Stimulated activated naive CD8-positive, alpha-beta T cell treated with anti-CD3 and anti-CD28 coated beads, Interleukin-15, Interleukin-2, amounts not matched to agents 100 ng/mL and 50 ng/mL, for 24 hours (primary cell): ENCODE measurements around the gene SPTLC3.

Source experiments
- H3K27ac Mint-ChIP-seq: one replicate; pipeline ENCODE4 v1.8.0; 2021; ENCODE audit warnings: mild to moderate bottlenecking, mixed read lengths
- H3K27me3 Mint-ChIP-seq: one replicate; pipeline ENCODE4 v1.8.0; 2021; ENCODE audit warnings: mixed read lengths
- H3K36me3 Mint-ChIP-seq: one replicate; pipeline ENCODE4 v1.8.0; 2021; ENCODE audit warnings: low read depth, mixed read lengths
- H3K4me1 Mint-ChIP-seq: one replicate; pipeline ENCODE4 v1.8.0; 2021; ENCODE audit warnings: low read depth, mixed read lengths
- H3K4me3 Mint-ChIP-seq: one replicate; pipeline ENCODE4 v1.8.0; 2021; ENCODE audit warnings: mild to moderate bottlenecking, mixed read lengths
- H3K9me3 Mint-ChIP-seq: one replicate; pipeline ENCODE4 v1.8.0; 2021; ENCODE audit warnings: mixed read lengths

The SPTLC3 gene

DNA sequence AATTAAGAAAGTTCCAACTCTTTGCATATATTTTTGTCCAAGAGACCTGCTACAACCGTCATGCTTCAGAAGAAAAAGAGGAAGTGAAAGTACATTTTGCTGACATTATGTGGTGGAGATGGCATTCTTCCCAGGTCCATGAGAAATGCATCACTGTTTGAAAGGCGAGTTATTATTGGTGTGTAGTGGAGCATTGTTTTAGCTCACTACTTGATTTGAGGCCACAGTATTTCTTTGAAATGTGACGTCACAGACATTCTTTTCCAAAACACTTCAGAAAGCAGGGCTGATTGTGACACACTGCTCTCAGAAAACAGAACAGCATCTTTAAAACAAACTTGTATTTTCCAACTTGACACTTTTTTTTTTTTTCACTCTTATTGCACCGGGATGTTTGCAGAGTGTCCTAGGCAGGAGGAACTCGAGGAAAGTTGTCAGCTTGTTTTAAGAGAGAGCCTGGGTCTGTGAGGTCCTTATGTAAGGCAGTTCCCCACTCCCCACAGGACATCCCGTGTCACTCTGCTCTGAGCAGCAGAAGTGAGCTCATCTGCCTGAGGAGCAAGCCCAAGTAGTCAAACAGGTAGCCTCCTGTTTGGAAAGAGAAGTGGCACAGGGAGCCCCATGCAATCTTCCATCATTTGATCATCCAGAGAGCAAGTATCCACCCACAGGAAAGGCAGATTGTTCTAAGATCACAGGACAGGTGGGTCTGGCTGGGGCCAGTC lies 1.1 kb downstream of the SPTLC3 start:
- H3K27ac Mint-ChIP-seq: peak overlapping the region; percentile 51
- H3K4me1 Mint-ChIP-seq: peaks cover 30% of the 10 kb centered on the region
- no peaks in the 10 kb centered on the region for H3K9me3 Mint-ChIP-seq
- peaks cover 3% of the 10 kb centered on the region for H3K27me3 Mint-ChIP-seq
- H3K4me3 Mint-ChIP-seq: peak overlapping the region; percentile 64
- H3K36me3 Mint-ChIP-seq: no peaks in the 10 kb centered on the region

DNA sequence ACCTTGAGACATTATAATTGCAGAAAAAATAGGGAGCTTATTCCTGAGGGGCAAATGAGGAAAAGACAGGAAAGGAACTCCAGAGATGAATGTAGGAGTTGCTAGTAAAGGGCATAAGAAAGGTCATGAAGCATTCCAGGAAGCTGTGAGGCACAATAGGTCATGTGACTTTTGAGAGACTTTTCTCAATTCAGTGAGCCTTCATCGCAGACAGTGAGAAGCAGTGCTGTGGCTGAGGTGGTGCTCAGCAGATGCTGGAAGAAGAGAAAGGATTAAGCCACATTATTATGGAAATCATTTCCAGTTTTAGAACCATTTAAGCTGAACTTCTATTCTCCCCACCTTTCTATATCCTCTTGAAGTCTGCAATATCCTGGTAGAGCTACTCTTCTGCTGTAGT lies 4.1 kb downstream of the SPTLC3 start:
- peaks cover 29% of the 10 kb centered on the region for H3K4me1 Mint-ChIP-seq
- no peak overlapping the region for H3K4me3 Mint-ChIP-seq
- H3K27me3 Mint-ChIP-seq: no peaks in the 10 kb centered on the region
- no peaks in the 10 kb centered on the region for H3K36me3 Mint-ChIP-seq
- H3K9me3 Mint-ChIP-seq: no peaks in the 10 kb centered on the region
- H3K27ac Mint-ChIP-seq: no peak overlapping the region

DNA sequence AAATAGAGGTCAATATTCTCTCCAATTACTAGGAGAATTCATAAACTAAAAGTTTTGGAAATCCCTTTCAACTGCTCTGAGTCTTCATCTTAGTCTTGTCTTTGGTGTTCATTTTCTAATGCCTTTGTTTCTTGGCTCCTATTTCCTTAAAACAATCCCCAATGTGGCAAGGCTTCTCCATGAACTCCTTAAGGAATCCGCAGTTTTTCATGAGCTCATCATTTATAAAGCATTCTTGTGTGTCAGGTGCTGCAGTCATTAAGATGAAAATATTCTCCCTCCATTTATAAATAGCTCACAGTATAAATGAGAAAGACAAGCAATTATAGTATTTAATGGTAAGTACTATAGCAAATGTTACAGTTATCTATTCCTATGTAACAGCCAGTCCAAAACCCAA lies 4.6 kb downstream of the SPTLC3 start:
- Mint-ChIP-seq H3K4me1 (peaks cover 23% of the 10 kb centered on the region), H3K4me3 (no peak overlapping the region), H3K27ac (no peak overlapping the region), H3K9me3 (no peaks in the 10 kb centered on the region), H3K27me3 (no peaks in the 10 kb centered on the region), H3K36me3 (no peaks in the 10 kb centered on the region)

DNA sequence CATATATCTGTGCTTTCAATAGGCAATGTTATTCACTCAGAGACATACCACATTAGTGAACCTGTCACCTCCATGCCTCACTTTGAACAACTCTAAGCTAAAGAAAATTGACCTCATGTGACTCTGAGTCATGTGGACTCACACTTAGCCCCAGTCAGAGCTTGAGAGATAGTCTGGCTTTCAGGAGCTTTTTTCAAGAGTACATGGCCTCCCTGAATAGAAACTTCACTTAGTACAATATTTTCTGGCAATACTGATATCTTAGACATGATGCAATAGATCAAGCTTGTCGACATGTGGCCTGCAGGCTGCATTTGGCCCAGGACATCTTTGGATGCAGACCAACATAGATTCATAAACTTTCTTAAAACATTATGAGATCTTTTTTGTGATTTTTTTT lies 8.5 kb downstream of the SPTLC3 start:
- H3K9me3 Mint-ChIP-seq: peaks cover 16% of the 10 kb centered on the region
- no peak overlapping the region for H3K27ac Mint-ChIP-seq
- no peaks in the 10 kb centered on the region for H3K36me3 Mint-ChIP-seq
- no peaks in the 10 kb centered on the region for H3K27me3 Mint-ChIP-seq
- no peak overlapping the region for H3K4me3 Mint-ChIP-seq
- no peaks in the 10 kb centered on the region for H3K4me1 Mint-ChIP-seq

DNA sequence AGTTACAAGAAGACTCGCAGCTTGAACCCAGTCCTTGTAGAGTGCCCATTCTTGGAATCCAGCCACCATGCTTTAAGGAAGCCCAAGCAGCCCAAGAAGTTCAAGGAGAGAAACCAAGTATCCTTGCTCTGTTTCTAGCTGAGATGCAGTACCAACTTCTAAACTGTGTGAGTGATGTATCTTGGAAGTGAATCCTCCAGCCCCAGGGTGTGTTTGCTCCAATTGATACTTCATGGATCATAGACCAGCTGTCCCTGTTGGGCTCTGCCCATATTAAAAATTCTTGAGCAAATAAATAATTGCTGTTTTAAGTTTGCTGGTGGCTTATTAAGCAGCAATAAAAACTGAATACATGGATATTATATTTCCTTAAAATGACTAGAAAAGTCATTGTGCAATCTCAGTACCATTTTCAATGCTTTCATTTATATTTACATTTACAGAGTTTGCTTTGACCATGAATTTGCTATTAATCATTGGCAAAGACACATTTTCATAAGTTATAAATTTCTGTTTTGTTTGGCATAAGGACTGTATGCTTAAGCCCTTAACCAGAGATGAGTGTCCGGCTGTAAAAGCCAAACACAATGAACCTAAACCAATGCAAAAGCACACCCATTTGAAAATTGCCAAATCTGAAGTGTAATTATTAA lies 9.2 kb downstream of the SPTLC3 start:
- peaks cover 20% of the 10 kb centered on the region for H3K9me3 Mint-ChIP-seq
- H3K4me3 Mint-ChIP-seq: no peak overlapping the region
- no peaks in the 10 kb centered on the region for H3K27me3 Mint-ChIP-seq
- no peak overlapping the region for H3K27ac Mint-ChIP-seq
- no peaks in the 10 kb centered on the region for H3K4me1 Mint-ChIP-seq
- no peaks in the 10 kb centered on the region for H3K36me3 Mint-ChIP-seq

DNA sequence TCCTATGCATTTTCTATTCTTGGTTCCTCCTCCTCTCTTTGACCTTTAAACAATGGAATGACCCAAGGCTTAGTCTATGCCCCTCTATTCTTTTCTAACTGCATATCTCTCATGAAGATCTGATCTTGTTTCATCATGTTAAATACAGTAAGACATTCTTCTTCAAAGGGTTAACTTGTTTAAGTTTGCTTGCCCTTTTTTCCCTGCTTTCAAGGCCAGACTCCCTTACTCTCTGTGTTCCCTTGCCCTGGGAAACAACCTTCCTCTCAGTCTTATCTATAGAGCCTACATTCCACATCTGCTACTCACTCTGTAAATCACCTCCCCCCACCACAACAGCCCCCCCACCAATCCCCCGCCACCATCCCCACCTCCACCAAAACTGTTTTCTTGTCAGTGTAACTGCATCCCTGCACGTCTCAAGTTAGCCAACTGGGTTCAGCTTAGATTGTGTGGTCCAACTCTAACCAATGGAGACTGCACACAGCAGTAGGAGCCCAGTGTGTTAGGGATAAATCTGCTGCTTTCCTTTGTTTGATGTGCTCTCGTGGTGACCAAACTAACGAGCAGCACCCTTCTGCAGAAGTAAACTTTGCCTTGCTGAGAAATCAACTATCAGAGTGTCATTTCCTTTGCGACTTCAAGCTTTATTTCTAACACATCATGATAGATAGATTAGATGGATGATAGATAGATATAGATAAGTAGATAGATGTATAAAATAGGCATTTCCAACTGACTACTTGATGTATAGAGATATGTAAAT lies 12.6 kb downstream of the SPTLC3 start:
- no peaks in the 10 kb centered on the region for H3K36me3 Mint-ChIP-seq
- H3K9me3 Mint-ChIP-seq: peaks cover 22% of the 10 kb centered on the region
- H3K27me3 Mint-ChIP-seq: no peaks in the 10 kb centered on the region
- no peak overlapping the region for H3K4me3 Mint-ChIP-seq
- no peak overlapping the region for H3K27ac Mint-ChIP-seq
- H3K4me1 Mint-ChIP-seq: no peaks in the 10 kb centered on the region

DNA sequence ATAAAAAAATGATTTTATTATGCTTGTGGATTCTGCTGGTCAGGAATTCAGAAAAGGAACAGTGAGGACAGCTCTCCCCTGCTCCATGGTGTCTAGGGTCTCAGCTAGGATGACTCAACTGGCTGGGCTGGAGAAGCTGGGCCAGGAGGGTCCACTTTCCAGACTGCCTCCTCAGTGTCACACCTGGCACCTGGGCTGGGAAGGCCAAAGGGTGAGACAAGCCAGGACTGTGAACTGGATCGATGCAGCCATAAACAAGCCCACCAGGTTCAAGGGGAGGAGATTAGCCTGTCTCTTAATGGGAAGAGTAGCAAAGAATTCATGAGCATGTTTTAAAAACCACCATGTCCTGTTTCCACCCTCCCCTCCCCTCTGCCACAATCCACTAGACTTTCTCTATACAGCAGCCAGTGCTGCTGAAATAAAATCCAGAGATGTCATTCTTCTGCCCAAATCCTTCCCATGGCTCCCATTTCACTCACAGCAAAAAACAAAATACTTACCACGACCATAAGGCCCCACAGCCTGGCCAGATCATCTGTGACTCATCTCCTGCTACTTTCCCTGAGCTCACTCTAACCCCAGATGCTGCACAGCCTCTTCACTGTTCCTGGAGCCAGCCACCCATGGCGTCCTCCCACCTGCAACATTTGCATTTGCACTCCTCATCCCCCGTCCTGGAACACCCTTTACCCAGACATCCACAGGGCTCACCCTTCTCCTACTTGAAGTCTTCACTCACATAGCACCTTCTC lies 13.8 kb downstream of the SPTLC3 start:
- H3K4me3 Mint-ChIP-seq: no peak overlapping the region

DNA sequence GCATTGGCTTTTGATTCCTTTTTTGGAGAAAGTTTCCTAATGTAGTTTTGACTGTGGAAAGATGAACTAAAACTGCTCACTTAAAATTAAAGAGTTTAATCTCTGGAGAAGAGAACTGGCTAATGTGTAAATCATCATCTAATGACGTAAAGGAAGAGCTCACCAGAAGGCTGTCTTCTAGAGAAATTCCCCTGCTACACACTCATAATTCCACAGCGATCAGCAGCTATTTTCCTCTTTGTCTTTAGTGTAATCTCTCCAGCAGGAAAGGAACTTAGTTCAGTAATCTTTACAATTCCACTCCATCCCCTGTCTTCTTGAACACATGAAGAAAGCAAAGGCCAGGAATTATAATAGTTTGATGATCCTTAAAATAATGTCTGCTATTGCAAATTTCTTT lies 15.8 kb downstream of the SPTLC3 start:
- Mint-ChIP-seq H3K9me3 (peaks cover 19% of the 10 kb centered on the region), H3K4me1 (no peaks in the 10 kb centered on the region), H3K27ac (no peak overlapping the region), H3K36me3 (no peaks in the 10 kb centered on the region), H3K4me3 (no peak overlapping the region), H3K27me3 (no peaks in the 10 kb centered on the region)

More for the DNA sequence above, 13.8 kb downstream of the SPTLC3 start:
- Mint-ChIP-seq H3K4me1 (no peaks in the 10 kb centered on the region), H3K27me3 (no peaks in the 10 kb centered on the region), H3K27ac (no peak overlapping the region), H3K9me3 (peaks cover 22% of the 10 kb centered on the region), H3K36me3 (no peaks in the 10 kb centered on the region)

DNA sequence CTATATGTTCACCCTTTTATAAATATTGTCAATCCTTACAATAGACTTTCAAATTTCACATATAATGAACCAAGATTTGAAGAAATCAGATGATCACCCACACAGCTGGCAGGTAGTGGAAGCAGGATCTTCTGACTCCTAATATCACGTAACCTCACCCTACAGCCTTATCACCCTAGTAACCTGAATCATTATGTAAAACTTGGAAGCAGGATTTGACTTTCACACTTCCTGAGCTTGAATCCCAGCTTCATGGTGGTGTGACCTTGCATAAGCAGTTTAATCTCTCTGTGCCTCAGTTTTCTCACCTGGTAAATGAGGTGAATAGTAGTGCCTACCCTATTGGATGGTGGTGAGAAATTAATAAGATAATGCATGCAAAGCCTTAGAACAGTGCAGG lies 16.4 kb downstream of the SPTLC3 start:
- no peaks in the 10 kb centered on the region for H3K4me1 Mint-ChIP-seq
- no peak overlapping the region for H3K4me3 Mint-ChIP-seq
- no peak overlapping the region for H3K27ac Mint-ChIP-seq
- H3K27me3 Mint-ChIP-seq: no peaks in the 10 kb centered on the region
- no peaks in the 10 kb centered on the region for H3K36me3 Mint-ChIP-seq
- peaks cover 19% of the 10 kb centered on the region for H3K9me3 Mint-ChIP-seq

DNA sequence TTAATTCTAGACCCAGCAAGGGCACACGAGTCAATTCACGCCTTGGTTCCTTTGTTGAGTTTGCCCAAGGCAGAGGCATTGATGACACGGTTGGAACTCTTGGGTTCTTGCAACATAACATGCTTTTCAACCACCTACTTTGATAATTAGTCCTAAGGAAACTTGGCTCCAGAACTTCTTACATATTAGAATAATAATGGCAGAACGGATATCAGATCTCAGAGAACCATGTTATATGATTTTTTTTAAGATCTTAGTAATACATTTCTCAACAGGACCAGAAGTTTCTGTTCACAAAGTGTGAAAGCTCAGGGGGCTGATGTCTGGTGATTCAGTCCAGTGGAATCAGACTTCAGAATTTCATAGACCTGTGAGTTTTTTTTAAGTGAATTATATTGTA lies 19.2 kb downstream of the SPTLC3 start:
- Mint-ChIP-seq H3K9me3 (peaks cover 3% of the 10 kb centered on the region), H3K4me3 (no peak overlapping the region), H3K4me1 (no peaks in the 10 kb centered on the region), H3K27me3 (no peaks in the 10 kb centered on the region), H3K27ac (no peak overlapping the region), H3K36me3 (no peaks in the 10 kb centered on the region)

DNA sequence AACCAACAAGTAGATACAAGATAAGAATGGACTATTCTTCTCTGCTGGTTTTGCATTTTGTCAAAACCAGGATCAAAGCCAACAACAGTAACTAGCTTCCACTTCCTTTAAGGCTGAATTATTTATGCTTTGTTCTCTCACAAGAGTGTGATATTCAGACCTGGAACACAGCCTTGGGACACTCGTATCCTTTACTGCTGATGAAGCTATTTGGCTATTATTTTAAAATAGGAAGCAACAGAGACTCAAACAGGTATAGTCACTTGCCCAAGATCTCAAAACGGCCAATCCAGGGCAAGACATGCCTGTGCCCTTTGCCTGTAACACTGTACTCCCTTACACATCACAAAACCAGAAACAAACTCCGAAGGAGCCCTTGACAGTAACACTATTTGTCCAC lies 19.9 kb downstream of the SPTLC3 start:
- Mint-ChIP-seq H3K27me3 (no peaks in the 10 kb centered on the region), H3K9me3 (no peaks in the 10 kb centered on the region), H3K36me3 (no peaks in the 10 kb centered on the region), H3K4me3 (no peak overlapping the region), H3K27ac (no peak overlapping the region), H3K4me1 (no peaks in the 10 kb centered on the region)

DNA sequence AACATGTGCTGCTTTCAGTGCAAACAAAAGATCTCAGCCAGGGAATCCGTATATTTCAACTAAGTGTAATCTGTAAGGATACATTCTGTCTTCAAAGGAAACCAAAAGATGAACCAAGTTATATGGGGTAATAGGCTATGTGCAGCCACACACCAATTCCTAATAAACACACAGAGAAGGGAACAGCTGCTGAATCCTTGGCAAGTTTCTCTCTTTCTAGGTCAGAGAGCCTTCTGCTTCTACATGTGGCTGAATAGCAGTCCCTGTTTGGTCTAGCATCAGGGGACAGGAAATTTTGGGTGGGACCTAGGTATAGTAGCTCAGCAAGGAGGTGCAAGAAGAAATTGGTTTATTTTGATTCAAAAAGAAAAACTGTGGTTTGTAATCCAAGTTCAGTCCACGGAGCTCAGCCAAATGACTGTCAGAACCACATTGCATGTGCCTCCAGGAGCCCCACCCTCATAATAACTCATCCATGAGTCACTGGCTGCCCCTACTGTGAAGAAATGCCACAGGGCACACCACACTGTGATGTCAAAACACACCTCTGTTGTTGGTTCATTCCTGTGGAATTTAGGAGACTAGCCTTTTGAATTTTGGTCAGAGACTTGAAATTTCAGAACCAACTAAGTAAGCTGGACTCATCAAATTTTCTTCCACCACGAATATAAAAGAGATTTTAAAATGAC lies 21.1 kb downstream of the SPTLC3 start:
- no peak overlapping the region for H3K27ac Mint-ChIP-seq
- no peaks in the 10 kb centered on the region for H3K9me3 Mint-ChIP-seq
- no peak overlapping the region for H3K4me3 Mint-ChIP-seq
- H3K36me3 Mint-ChIP-seq: no peaks in the 10 kb centered on the region
- no peaks in the 10 kb centered on the region for H3K27me3 Mint-ChIP-seq
- H3K4me1 Mint-ChIP-seq: no peaks in the 10 kb centered on the region

DNA sequence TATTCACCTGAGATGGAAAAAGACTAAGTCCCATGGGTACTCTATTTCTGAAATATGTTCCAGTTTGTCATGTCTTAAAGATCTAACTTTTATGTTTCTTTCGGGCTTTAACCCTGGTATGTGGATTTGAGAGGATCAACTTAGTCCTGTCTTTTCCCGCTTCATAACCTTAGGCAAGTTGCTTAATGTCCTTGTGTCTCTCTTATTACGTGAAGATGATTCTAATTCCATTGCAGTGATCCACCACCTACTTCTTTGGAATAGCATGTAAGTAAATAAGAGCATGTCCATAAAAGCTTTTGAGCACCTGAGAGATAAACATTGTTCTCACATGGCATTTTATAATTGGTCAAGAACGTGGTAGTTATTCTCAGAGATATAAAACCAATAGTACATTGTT lies 23.0 kb downstream of the SPTLC3 start:
- Mint-ChIP-seq H3K36me3 (no peaks in the 10 kb centered on the region), H3K4me1 (no peaks in the 10 kb centered on the region), H3K27ac (no peak overlapping the region), H3K4me3 (no peak overlapping the region), H3K27me3 (no peaks in the 10 kb centered on the region), H3K9me3 (no peaks in the 10 kb centered on the region)

DNA sequence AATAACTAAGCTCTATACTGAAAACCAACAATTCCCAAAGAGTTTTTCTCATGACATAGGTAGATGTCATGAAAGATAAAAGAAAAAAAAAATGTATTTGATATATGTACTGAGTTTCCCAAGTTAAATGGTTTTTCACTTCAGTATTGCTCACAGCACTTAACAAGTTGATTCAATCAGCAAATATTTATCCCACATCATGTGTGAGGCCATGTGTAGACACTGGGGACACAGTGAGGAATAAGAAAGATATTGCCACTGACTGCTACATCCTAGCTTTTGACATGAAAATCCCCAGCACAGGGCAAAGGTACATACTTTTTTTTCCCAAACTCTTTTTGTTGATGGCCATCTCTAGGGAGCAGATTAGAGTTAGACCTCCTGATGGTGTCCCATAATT lies 25.3 kb downstream of the SPTLC3 start:
- Mint-ChIP-seq H3K36me3 (no peaks in the 10 kb centered on the region), H3K27ac (no peak overlapping the region), H3K9me3 (no peaks in the 10 kb centered on the region), H3K4me1 (no peaks in the 10 kb centered on the region), H3K27me3 (no peaks in the 10 kb centered on the region), H3K4me3 (no peak overlapping the region)
